Left ventricle myocardium inferior (tissue), 1 donor: ENCODE results near the gene VSIG10. TPM values are rescaled to one million over a fixed set of nuclear protein-coding genes. Genes with fewer than 3 reads are reported as not detected.

Source experiments
- DNase-seq: peaks from one replicate; pipeline ENCODE4 v3.0.0-alpha.2; 2020
- H3K27ac ChIP-seq: fragments of 200-600 bp; replicated peaks from 2 replicates; pipeline ENCODE4 v1.8.0; 2021
- H3K27me3 ChIP-seq: fragments of 200-600 bp; 2 replicates; pipeline ENCODE4 v1.8.0; 2021; ENCODE audit warnings: low read depth
- H3K36me3 ChIP-seq: fragments of 200-600 bp; 2 replicates; pipeline ENCODE4 v1.8.0; 2021
- H3K4me1 ChIP-seq: fragments of 200-600 bp; 2 replicates; pipeline ENCODE4 v1.8.0; 2021
- H3K4me3 ChIP-seq: fragments of 200-600 bp; 2 replicates; pipeline ENCODE4 v1.8.0; 2021; ENCODE audit warnings: mild to moderate bottlenecking, moderate library complexity
- H3K9me3 ChIP-seq: fragments of 200-600 bp; replicated peaks from 2 replicates; pipeline ENCODE4 v1.8.0; 2021
- intact Hi-C: fragments of 100-400 bp; cut with micrococcal nuclease; formaldehyde crosslinking; loops from one replicate; pipeline ENCODE4 v1.11.0; 2022
- total RNA-seq: library from RNA; stranded (reverse); fragmentation: NEBNext Ultra II Directional; extraction: Animal tissue kit (Norgen Biotek cat#: 25700); gene quantifications from one replicate; pipeline ENCODE4 v1.2.1, GENCODE V29; 2021
- TF ChIP-seq, protein P1 (sequence below): fragments of 200-600 bp; IDR thresholded peaks from 2 replicates; pipeline ENCODE4 v1.8.0; 2021; ENCODE audit warnings: antibody characterized with exemption, mild to moderate bottlenecking, borderline replicate concordance
- donor health status: DM: no; HTN: yes; CAD: no; lungs with severe emphysema.

Gene VSIG10
- total RNA-seq, 1 donor from 2014 or later: 12.1 TPM

DNA sequence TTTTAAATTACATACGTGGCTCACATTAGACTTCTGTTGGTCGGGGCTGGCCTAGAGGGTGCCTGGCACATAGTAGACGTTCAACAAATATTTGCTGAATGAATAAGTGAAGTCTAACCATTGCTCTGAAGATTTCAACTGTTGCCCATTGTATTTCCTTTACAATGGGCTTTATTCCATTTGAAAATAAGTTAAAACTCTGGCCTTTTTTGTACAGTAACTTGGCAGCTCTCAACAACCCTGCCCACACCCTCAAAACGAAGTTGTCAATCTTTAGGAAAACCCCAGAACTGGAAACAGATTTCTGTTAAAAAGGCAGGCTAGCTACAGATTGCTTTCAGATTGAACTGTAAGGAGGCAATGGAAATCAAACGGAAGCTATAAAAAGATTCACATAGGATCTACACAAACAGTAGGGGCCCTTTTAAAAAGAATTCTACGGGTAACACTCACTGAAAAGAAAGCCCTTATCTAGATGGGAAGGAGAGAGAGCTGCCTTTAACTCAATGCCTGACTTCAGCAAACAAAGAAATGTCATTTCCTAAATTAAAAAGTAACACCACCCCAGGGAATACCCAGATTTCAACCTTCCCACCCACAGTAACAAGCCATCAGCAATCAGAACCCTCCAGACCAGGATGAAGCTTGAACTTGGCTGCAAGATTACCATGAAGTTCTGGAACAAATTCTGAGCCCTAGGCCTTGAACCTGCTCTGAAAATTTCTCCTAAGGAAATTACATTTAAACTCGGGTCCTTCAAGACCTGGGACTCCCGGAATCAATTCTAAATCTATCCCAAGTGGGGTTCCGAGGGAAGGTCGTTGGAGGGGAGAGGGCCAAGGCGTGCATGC, 44.2 kb downstream of the VSIG10 start:
- TF ChIP-seq, protein P1, sequence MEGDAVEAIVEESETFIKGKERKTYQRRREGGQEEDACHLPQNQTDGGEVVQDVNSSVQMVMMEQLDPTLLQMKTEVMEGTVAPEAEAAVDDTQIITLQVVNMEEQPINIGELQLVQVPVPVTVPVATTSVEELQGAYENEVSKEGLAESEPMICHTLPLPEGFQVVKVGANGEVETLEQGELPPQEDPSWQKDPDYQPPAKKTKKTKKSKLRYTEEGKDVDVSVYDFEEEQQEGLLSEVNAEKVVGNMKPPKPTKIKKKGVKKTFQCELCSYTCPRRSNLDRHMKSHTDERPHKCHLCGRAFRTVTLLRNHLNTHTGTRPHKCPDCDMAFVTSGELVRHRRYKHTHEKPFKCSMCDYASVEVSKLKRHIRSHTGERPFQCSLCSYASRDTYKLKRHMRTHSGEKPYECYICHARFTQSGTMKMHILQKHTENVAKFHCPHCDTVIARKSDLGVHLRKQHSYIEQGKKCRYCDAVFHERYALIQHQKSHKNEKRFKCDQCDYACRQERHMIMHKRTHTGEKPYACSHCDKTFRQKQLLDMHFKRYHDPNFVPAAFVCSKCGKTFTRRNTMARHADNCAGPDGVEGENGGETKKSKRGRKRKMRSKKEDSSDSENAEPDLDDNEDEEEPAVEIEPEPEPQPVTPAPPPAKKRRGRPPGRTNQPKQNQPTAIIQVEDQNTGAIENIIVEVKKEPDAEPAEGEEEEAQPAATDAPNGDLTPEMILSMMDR: no peak
- Histone ChIP-seq H3K4me1 (peaks cover 82% of the 10 kb centered on the region), H3K27me3 (no peaks in the 10 kb centered on the region), H3K36me3 (no peaks in the 10 kb centered on the region), H3K9me3 (no peaks in the 10 kb centered on the region), H3K27ac (peak overlapping the region; percentile 100), H3K4me3 (peak overlapping the region; percentile 88)
- no peak for DNase-seq
- intact Hi-C loops: no loop called here

DNA sequence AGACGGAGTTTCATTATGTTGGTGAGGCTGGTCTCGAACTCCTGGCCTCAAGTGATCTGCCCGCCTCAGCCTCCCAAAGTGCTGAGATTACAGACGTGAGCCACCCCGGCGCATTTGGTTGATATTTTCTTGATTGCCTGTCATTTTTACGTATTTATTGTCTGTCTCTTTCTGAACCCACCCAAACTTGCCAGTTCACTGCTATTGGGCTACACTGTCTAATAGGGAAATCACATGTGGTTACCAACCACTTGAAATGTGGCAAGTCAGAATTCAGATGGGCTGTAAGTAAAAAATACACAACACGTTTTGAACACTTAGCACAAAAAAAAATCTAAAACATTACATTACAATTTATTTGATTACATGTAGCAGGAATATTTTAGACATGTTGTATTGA, 44.9 kb downstream of the VSIG10 start:
- Histone ChIP-seq H3K4me1 (peaks cover 83% of the 10 kb centered on the region), H3K4me3 (peak overlapping the region; percentile 88), H3K36me3 (no peaks in the 10 kb centered on the region), H3K27ac (peak overlapping the region; percentile 100), H3K27me3 (no peaks in the 10 kb centered on the region), H3K9me3 (no peaks in the 10 kb centered on the region)
- no peak for DNase-seq
- TF ChIP-seq, protein P1: no peak
- intact Hi-C loops: no loop called here

DNA sequence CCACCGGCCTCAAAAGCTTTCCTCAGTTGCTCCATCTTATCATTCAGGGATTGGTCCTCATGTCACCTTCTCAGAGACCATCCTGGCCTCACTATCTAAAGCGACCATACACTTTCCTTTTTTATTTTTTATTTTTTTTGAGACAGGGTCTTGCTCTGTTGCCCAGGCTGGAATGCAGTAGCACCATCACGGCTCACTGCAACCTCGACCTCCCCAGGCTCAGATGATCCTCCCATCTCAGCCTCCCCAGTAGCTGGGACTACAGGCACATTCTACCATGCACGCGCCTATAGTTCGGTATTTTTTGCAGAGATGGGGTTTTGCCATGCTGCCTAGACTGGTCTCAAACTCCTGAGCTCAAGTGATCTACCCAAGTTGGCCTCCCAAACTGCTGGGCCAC, 45.6 kb downstream of the VSIG10 start:
- Histone ChIP-seq H3K36me3 (no peaks in the 10 kb centered on the region), H3K9me3 (no peaks in the 10 kb centered on the region), H3K4me1 (peaks cover 86% of the 10 kb centered on the region), H3K4me3 (no peak overlapping the region), H3K27ac (peak overlapping the region; percentile 100), H3K27me3 (no peaks in the 10 kb centered on the region)
- TF ChIP-seq, protein P1: no peak
- intact Hi-C loops: no loop called here
- DNase-seq: no peak

DNA sequence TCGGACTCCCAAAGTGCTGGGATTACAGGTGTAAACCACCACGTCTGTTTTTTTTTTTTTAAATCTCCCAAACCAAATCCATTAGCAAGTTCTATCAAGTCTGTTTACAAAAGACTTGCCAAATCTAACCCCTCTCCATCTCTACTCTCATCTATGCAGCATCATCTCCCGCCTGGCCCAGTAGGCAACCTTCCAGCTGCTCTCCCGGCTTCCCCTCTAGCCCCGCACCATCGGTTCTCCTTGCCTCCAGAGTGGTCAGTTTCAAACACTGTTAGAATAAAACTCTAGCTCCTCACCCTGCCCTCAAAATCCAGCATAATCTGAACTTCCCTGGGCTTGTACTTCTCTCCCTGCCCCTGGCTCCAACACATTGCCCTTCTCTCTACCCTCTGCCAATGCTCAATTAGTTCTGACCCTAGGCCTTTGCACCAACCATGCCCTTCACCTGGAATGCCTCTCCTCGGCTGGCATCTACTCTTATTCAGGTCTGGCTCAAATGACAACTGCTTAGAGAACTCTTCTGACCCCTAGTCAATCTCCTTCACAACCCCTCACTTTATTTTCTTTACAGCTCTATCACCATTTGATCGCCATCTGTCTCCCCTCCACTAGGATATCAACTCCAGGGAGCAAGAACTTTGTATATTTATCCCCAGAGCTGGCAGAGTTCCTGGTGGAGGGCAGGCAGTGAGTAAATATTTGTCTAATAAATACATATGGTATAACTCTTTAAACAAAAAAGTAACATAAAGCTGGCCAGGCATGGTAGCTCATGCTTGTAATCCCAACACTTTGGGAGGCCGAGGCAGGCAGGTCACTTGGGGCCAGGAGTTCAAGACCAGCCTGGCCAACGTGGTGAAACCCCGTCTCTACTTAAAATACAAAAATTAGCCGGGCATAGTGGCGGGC, 47.7 kb downstream of the VSIG10 start:
- TF ChIP-seq, protein P1: no peak
- H3K36me3 ChIP-seq: peaks cover 9% of the 10 kb centered on the region
- intact Hi-C loops: no loop called here
- H3K27me3 ChIP-seq: no peaks in the 10 kb centered on the region
- no peaks in the 10 kb centered on the region for H3K9me3 ChIP-seq
- peak overlapping the region; percentile 100 for H3K27ac ChIP-seq
- DNase-seq: no peak
- H3K4me1 ChIP-seq: peaks cover 94% of the 10 kb centered on the region
- no peak overlapping the region for H3K4me3 ChIP-seq

DNA sequence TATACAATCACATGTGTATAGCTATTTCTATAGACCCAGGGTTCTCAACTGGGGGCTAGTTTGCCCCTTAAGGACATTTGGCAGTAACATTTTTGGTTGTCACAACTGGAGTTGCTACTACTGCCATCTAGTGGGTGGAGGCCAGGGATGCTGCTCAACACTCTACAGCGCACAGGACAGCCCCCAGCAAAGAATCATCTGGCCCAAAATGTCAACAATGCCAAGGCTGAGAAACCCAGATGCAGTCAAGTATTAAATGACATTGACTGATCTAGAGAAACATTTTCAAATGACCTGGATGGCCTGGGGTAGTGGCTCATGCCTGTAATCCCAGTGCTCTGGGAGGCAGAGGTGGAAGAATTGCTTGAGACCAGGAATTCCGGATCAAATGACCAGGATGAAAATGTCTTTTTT, 48.7 kb downstream of the VSIG10 start:
- TF ChIP-seq, protein P1: peak; percentile 68
- DNase-seq: no peak

More for the DNA sequence above, 48.7 kb downstream of the VSIG10 start:
- H3K36me3 ChIP-seq: peaks cover 19% of the 10 kb centered on the region
- H3K4me1 ChIP-seq: peaks cover 97% of the 10 kb centered on the region
- peak overlapping the region; percentile 100 for H3K27ac ChIP-seq
- intact Hi-C loops: no loop called here
- H3K4me3 ChIP-seq: no peak overlapping the region
- no peaks in the 10 kb centered on the region for H3K27me3 ChIP-seq
- H3K9me3 ChIP-seq: no peaks in the 10 kb centered on the region
